Uterus (tissue), 4 donors: Measurements from ENCODE around the gene AGBL1. TPM values are rescaled to one million over a fixed set of nuclear protein-coding genes. Genes with fewer than 3 reads are reported as not detected.

ENCODE experiments used
- DNase-seq, 2 donors: peaks; one replicate each; pipeline ENCODE4 v3.0.0-alpha.2; 2019 to 2020
- H3K27ac ChIP-seq, 2 donors: fragments of 200-600 bp; sonication (generic); 1 replicate in 1 of 2; 2 replicates in 1 of 2; pipeline ENCODE4 v1.5.1; 2016 to 2018
- H3K27me3 ChIP-seq, 2 donors: fragments of 200-600 bp; sonication (generic); one replicate each; pipeline ENCODE4 v1.5.1; 2018 to 2019; ENCODE audit warnings: control low read depth in 1 of 2
- H3K36me3 ChIP-seq, 2 donors: fragments of 200-600 bp; sonication (generic); one replicate each; pipeline ENCODE4 v1.5.1; 2019; ENCODE audit warnings: control low read depth in 1 of 2
- H3K4me1 ChIP-seq, 2 donors: fragments of 200-600 bp; sonication (generic); one replicate each; pipeline ENCODE4 v1.5.1; 2018 to 2019; ENCODE audit warnings: control low read depth in 1 of 2
- H3K4me3 ChIP-seq, 2 donors: fragments of 200-600 bp; sonication (generic); 1 replicate in 1 of 2; 2 replicates in 1 of 2; pipeline ENCODE4 v1.5.1; 2018 to 2019; ENCODE audit warnings: mild to moderate bottlenecking in 1 of 2
- H3K9me3 ChIP-seq, 2 donors: fragments of 200-600 bp; sonication (generic); one replicate each; pipeline ENCODE4 v1.5.1; 2019; ENCODE audit warnings: control low read depth in 1 of 2
- CTCF ChIP-seq, 4 experiments: fragments of 200-600 bp in 2 of 4; fragments of 450-650 bp in 2 of 4; sonication (generic) in 2 of 4; IDR thresholded peaks; one replicate each; pipeline ENCODE4 v1.5.1; 2016 to 2019; ENCODE audit warnings: antibody characterized with exemption in 4 of 4, mild to moderate bottlenecking in 2 of 4, moderate library complexity in 1 of 4
- POLR2A ChIP-seq, 2 donors: fragments of 450-650 bp; IDR thresholded peaks; one replicate each; pipeline ENCODE4 v1.6.1; 2016; ENCODE audit warnings: antibody characterized with exemption in 2 of 2, mild to moderate bottlenecking in 1 of 2, moderate library complexity in 1 of 2
- intact Hi-C: fragments of 100-400 bp; cut with DNase I; formaldehyde crosslinking; loops from one replicate; pipeline ENCODE4 v1.15.1; 2023; ENCODE audit warnings: low total_unique reads
- total RNA-seq, 4 donors: library from RNA; depleted of rRNA in 3 of 4; stranded (reverse); fragments of >200 nt in 3 of 4; gene quantifications; one replicate each; pipeline versions ENCODE4 v1.1.0 to v1.2.4, GENCODE V29; 2014 to 2023
- donor health status: DM: yes; HTN: yes; CAD: no.

The AGBL1 gene
- total RNA-seq, 4 donors from 2014 or later = 0.07 TPM; not detected in 3

- Histone ChIP-seq H3K27ac (no peak overlapping the region), H3K9me3 (no peaks in the 10 kb centered on the region), H3K27me3 (no peaks in the 10 kb centered on the region), H3K4me1 (no peaks in the 10 kb centered on the region), H3K4me3 (no peak overlapping the region), H3K36me3 (no peaks in the 10 kb centered on the region)
- DNase-seq = no peak
- intact Hi-C loops = no loop called here
- TF ChIP-seq CTCF (IDR thresholded peaks at IDR 0.05) (no peak), POLR2A (IDR thresholded peaks at IDR 0.05) (no peak)
Measured at GRCh38 chr15:86247249-86247955, 167.7 kb downstream of the AGBL1 start.

- H3K4me3 ChIP-seq = no peak overlapping the region
Measured at GRCh38 chr15:86255247-86255646, 175.6 kb downstream of the AGBL1 start.

GRCh38 chr15:86256628-86257027 is 177.0 kb downstream of the AGBL1 start:
- DNase-seq = no peak
- no peaks in the 10 kb centered on the region for H3K36me3 ChIP-seq
- H3K4me3 ChIP-seq = no peak overlapping the region
- no peaks in the 10 kb centered on the region for H3K9me3 ChIP-seq
- H3K27ac ChIP-seq = no peak overlapping the region
- no peak for TF ChIP-seq CTCF (IDR thresholded peaks at IDR 0.05)
- no peak for TF ChIP-seq POLR2A (IDR thresholded peaks at IDR 0.05)
- H3K27me3 ChIP-seq = no peaks in the 10 kb centered on the region
- no peaks in the 10 kb centered on the region for H3K4me1 ChIP-seq
- intact Hi-C loops = no loop called here

More at GRCh38 chr15:86255247-86255646, 175.6 kb downstream of the AGBL1 start:
- no peak for DNase-seq
- no peaks in the 10 kb centered on the region for H3K27me3 ChIP-seq
- intact Hi-C loops = no loop called here
- no peaks in the 10 kb centered on the region for H3K9me3 ChIP-seq
- H3K36me3 ChIP-seq = no peaks in the 10 kb centered on the region
- no peak overlapping the region for H3K27ac ChIP-seq
- TF ChIP-seq CTCF (IDR thresholded peaks at IDR 0.05) (no peak), POLR2A (IDR thresholded peaks at IDR 0.05) (no peak)
- H3K4me1 ChIP-seq = no peaks in the 10 kb centered on the region

- no peak for TF ChIP-seq CTCF (IDR thresholded peaks at IDR 0.05)
- TF ChIP-seq POLR2A (IDR thresholded peaks at IDR 0.05) = no peak
- Histone ChIP-seq H3K36me3 (no peaks in the 10 kb centered on the region), H3K9me3 (no peaks in the 10 kb centered on the region), H3K4me1 (no peaks in the 10 kb centered on the region), H3K27me3 (no peaks in the 10 kb centered on the region), H3K27ac (no peak overlapping the region), H3K4me3 (no peak overlapping the region)
- no peak for DNase-seq
- intact Hi-C loops = no loop called here
Measured at GRCh38 chr15:86259589-86259988, 179.9 kb downstream of the AGBL1 start.

GRCh38 chr15:86263230-86263629 is 183.6 kb downstream of the AGBL1 start:
- no peaks in the 10 kb centered on the region for H3K4me1 ChIP-seq
- no peaks in the 10 kb centered on the region for H3K27me3 ChIP-seq
- no peaks in the 10 kb centered on the region for H3K9me3 ChIP-seq
- no peaks in the 10 kb centered on the region for H3K36me3 ChIP-seq
- intact Hi-C loops = no loop called here
- TF ChIP-seq CTCF (IDR thresholded peaks at IDR 0.05) = no peak
- TF ChIP-seq POLR2A (IDR thresholded peaks at IDR 0.05) = no peak
- no peak overlapping the region for H3K27ac ChIP-seq
- no peak for DNase-seq
- no peak overlapping the region for H3K4me3 ChIP-seq
